HEK293T (cell line): ENCODE results near the gene POP4.

Experiments used
- ARNT ChIP-seq: fragments of 450-650 bp; IDR thresholded peaks from 2 replicates; pipeline ENCODE4 v1.6.1; 2017; ENCODE audit warnings: mild to moderate bottlenecking
- FOXK2 ChIP-seq: fragments of 450-650 bp; IDR thresholded peaks from 2 replicates; pipeline ENCODE4 v1.6.1; 2016; ENCODE audit warnings: mild to moderate bottlenecking
- L3MBTL2 ChIP-seq: fragments of 450-650 bp; conservative IDR thresholded peaks from 2 replicates; pipeline ENCODE4 v1.6.1; 2016; ENCODE audit warnings: mild to moderate bottlenecking
- PKNOX1 ChIP-seq: fragments of 450-650 bp; IDR thresholded peaks from 2 replicates; pipeline ENCODE4 v1.6.1; 2016
- ZNF384 ChIP-seq: fragments of 450-650 bp; IDR thresholded peaks from 2 replicates; pipeline ENCODE4 v1.6.1; 2016

- TF ChIP-seq PKNOX1 (no peak), L3MBTL2 (no peak), ZNF384 (no peak), FOXK2 (no peak), ARNT (no peak)
These were observed 42.5 kb upstream of the POP4 start for GRCh38 chr19:29563486-29564101.
